Transverse colon (tissue), 4 donors: Measurements from ENCODE around the gene HUS1B. TPM values are rescaled to one million over a fixed set of nuclear protein-coding genes. Genes with fewer than 3 reads are reported as not detected.

Experiments
- DNase-seq: peaks from one replicate; pipeline ENCODE4 v3.0.0-alpha.2; 2019
- H3K27ac ChIP-seq, 4 donors: fragments of 200-600 bp; sonication (generic); 2 replicates each; pipeline ENCODE4 v1.5.1; 2016 to 2018; ENCODE audit warnings: inconsistent platforms in 4 of 4
- H3K27me3 ChIP-seq: fragments of 200-600 bp; sonication (generic); 2 replicates; pipeline ENCODE4 v1.5.1; 2017; ENCODE audit warnings: inconsistent platforms
- H3K36me3 ChIP-seq, 4 donors: fragments of 200-600 bp; sonication (generic); 2 replicates each; pipeline ENCODE4 v1.5.1; 2017 to 2019; ENCODE audit warnings: inconsistent platforms in 4 of 4
- H3K4me1 ChIP-seq, 4 donors: fragments of 200-600 bp; sonication (generic); 2 replicates each; pipeline ENCODE4 v1.5.1; 2017 to 2020; ENCODE audit warnings: inconsistent platforms in 4 of 4
- H3K4me3 ChIP-seq, 4 donors: fragments of 200-600 bp; sonication (generic); 1 replicate in 1 of 4; 2 replicates in 3 of 4; pipeline versions ENCODE4 v1.5.1 to v1.6.1; 2017 to 2019; ENCODE audit warnings: inconsistent platforms in 4 of 4
- H3K9me3 ChIP-seq, 2 donors: fragments of 200-600 bp; sonication (generic); 2 replicates each; pipeline ENCODE4 v1.5.1; 2017 to 2019; ENCODE audit warnings: inconsistent platforms in 2 of 2
- CTCF ChIP-seq, 5 experiments: fragments of 200-600 bp in 3 of 5; fragments of 450-650 bp in 2 of 5; sonication (generic) in 3 of 5; IDR thresholded peaks; 1 replicate in 2 of 5; 2 replicates in 3 of 5; pipeline ENCODE4 v1.5.1; 2016 to 2017; ENCODE audit warnings: antibody characterized with exemption in 5 of 5, inconsistent platforms in 3 of 5, mild to moderate bottlenecking in 2 of 5, moderate library complexity in 1 of 5
- EP300 ChIP-seq: sonication (generic); formaldehyde crosslinking; IDR thresholded peaks from one replicate; pipeline ENCODE4 v1.6.1; 2017; ENCODE audit warnings: antibody characterized with exemption, low read depth
- POLR2A ChIP-seq: fragments of 450-650 bp; IDR thresholded peaks from one replicate; pipeline ENCODE4 v1.6.1; 2016; ENCODE audit warnings: antibody characterized with exemption, mild to moderate bottlenecking, moderate library complexity
- POLR2AphosphoS5 ChIP-seq, 3 donors: sonication (generic); formaldehyde crosslinking; IDR thresholded peaks; one replicate each; pipeline ENCODE4 v1.6.1; 2016; ENCODE audit warnings: antibody characterized with exemption in 3 of 3
- WGBS, 2 donors: methylation state at CpG; one replicate each; pipeline ENCODE4 v1.1.5; 2018; ENCODE audit warnings: low coverage in 1 of 2; 5-methylcytosine and 5-hydroxymethylcytosine counted together
- in situ Hi-C, 4 donors: fragments of 200-750 bp; cut with MboI; loops; one replicate each; pipeline versions ENCODE4 v1.15.0 to v1.15.1; 2017; ENCODE audit warnings: low sequenced_read_pairs in 3 of 4, low pct_ligation_motif_present in 1 of 4, low pct_unique_long_range_greater_than_20kb in 1 of 4
- intact Hi-C: fragments of 100-400 bp; cut with DNase I; formaldehyde crosslinking; loops from one replicate; pipeline ENCODE4 v1.15.1; 2023; ENCODE audit warnings: low total_unique reads
- total RNA-seq, 4 donors: library from RNA; depleted of rRNA; stranded (reverse); fragments of >200 nt; gene quantifications; one replicate each; pipeline ENCODE4 v1.1.0, GENCODE V29; 2016

The HUS1B gene
- total RNA-seq, 4 donors from 2014 or later, result 0.80 to 7.5 (median 3.7) TPM; not detected in 1

- 94 to 95% methylated on average over 4 of the region's 4 CpGs for WGBS, 2 donors
- Histone ChIP-seq H3K27me3 (no peaks in the 10 kb centered on the region), H3K4me3 (no peak overlapping the region), H3K9me3 (no peaks in the 10 kb centered on the region), H3K36me3 (peaks cover 0 to 6% (median 0%) of the 10 kb centered on the region in 4 donors), H3K4me1 (no peaks in the 10 kb centered on the region), H3K27ac (peak overlapping the region in 2 of 4 donors; percentile 6 to 29)
- no peak for TF ChIP-seq CTCF (IDR thresholded peaks at IDR 0.05)
- TF ChIP-seq POLR2A, result no peak
- peak; percentile 68 for TF ChIP-seq EP300
- TF ChIP-seq POLR2AphosphoS5 (IDR thresholded peaks at IDR 0.05), result no peak
- in situ Hi-C loops (no loop called here), intact Hi-C loops (no loop called here)
- DNase-seq, result no peak
Observed at GRCh38 chr6:609905-610304, 47.0 kb downstream of the HUS1B start.

DNA sequence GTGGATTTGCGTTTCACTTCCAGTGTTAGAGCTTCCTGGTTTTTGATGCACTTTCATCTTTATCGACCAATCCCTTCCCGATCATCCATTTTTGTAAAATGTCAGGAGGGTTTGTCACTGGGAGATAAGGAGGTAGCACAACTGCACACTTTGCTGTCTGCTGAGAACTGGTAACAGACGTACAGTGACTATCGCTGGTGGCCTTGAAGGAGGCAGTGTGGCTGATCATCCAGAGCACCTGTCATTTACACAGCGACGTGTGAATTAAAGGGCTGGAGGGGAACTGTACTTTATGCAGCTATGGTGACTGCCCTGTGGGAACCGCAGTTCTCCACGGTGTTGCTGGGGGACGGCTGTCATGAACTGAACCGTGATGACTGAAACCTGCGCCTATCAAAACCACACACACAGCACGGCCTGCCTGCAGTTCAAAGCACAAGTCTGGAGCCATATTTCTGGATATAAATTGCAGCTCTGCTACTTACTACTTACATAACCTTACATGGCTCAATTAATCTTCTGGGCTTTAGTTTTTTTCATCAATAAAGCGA, 50.0 kb downstream of the HUS1B start:
- no peaks in the 10 kb centered on the region for H3K4me1 ChIP-seq
- no peak overlapping the region for H3K4me3 ChIP-seq
- TF ChIP-seq POLR2AphosphoS5 (IDR thresholded peaks at IDR 0.05), result no peak
- no peak for TF ChIP-seq POLR2A
- TF ChIP-seq CTCF (IDR thresholded peaks at IDR 0.05), result no peak
- TF ChIP-seq EP300, result no peak
- intact Hi-C loops, result no loop called here
- H3K9me3 ChIP-seq, result no peaks in the 10 kb centered on the region
- no peaks in the 10 kb centered on the region for H3K27me3 ChIP-seq
- in situ Hi-C loops, result no loop called here
- H3K27ac ChIP-seq, result no peak overlapping the region
- 94 to 95% methylated on average over 4 to 14 of the region's 14 CpGs for WGBS, 2 donors
- no peak for DNase-seq
- H3K36me3 ChIP-seq, result peaks cover 0 to 6% (median 0%) of the 10 kb centered on the region in 4 donors

Other genes starting within 250 kb of the HUS1B start
- gene EXOC2, start 36.0 kb upstream of the HUS1B start, total RNA-seq, result 10 to 100 TPM in 3 of 4 donors, 1 to 10 TPM in 1; 7.6 to 22.5 (median 20.2) TPM